Peyer's patch (tissue), 4 donors: ENCODE measurements around the gene LILRB3.

Source experiments
- CTCF ChIP-seq, 6 experiments: fragments of 450-650 bp in 4 of 6; fragments of 200-600 bp in 2 of 6; sonication (generic) in 1 of 6; IDR thresholded peaks; one replicate each; pipeline ENCODE4 v1.5.1; 2017 to 2019; ENCODE audit warnings: antibody characterized with exemption in 6 of 6, mild to moderate bottlenecking in 3 of 6, moderate library complexity in 1 of 6
- POLR2A ChIP-seq, 2 donors: fragments of 450-650 bp; IDR thresholded peaks; one replicate each; pipeline ENCODE4 v1.5.1; 2017; ENCODE audit warnings: antibody characterized with exemption in 2 of 2, mild to moderate bottlenecking in 2 of 2, moderate library complexity in 2 of 2

GRCh38 chr19:54230031-54230430 is 7.2 kb upstream of the LILRB3 start:
- no peak for TF ChIP-seq CTCF (IDR thresholded peaks at IDR 0.05)
- TF ChIP-seq POLR2A (IDR thresholded peaks at IDR 0.05): no peak
